Mesenteric fat pad (tissue), 1 donor: ENCODE data around the gene FCHSD2. TPM values are rescaled to one million over a fixed set of nuclear protein-coding genes. Genes with fewer than 3 reads are reported as not detected.
"Not testable (repeated sequence)": the region's sequence is repeated elsewhere in the genome, so short reads cannot be mapped to it uniquely, and the experiment has no call there.

Experiments used
- DNase-seq: peaks from one replicate; pipeline ENCODE4 v3.0.0-alpha.2; 2020; ENCODE audit warnings: low spot score
- total RNA-seq: library from RNA; stranded (reverse); fragmentation: NEBNext Ultra II Directional; extraction: Animal tissue kit (Norgen Biotek cat#: 25700); gene quantifications from one replicate; pipeline ENCODE4 v1.2.1, GENCODE V29; 2021
- donor health status: DM: yes; HTN: yes; CAD: no.

The FCHSD2 gene
- total RNA-seq, 1 donor from 2014 or later: 54.9 TPM

DNA sequence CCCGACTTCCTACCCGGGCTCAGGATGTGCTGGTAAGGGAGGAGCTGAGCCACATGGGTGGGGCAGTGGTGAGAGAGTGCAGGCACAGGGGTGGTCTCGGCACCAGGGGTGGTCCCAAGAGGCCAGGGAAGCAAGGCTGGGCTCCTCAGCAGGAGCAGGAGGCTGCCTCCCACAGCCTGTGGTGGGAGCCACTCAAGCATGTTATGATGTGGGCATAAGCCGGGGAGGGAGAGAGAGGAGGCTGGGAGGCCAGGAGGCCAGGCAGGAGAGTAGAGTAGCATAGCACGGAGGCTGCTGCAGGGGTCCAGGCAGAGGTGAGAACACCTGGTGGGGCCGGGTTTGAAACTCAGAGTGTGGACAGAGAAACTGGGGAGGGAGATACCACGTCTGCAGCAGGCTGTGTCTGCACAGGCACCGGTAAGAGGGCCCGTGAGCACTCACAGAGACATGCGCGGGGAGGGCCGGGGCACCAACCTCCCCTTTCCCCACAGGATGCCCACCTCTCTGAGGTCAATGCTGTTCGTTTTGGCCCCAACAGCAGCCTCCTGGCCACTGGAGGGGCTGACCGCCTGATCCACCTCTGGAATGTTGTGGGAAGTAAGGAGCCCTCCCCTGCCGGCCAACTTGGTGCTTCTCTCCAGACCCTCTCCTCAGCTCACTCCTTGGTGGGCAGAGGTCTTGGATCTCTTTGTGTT is 317.2 kb downstream of the FCHSD2 start:
- peak; percentile 69 for DNase-seq

DNA sequence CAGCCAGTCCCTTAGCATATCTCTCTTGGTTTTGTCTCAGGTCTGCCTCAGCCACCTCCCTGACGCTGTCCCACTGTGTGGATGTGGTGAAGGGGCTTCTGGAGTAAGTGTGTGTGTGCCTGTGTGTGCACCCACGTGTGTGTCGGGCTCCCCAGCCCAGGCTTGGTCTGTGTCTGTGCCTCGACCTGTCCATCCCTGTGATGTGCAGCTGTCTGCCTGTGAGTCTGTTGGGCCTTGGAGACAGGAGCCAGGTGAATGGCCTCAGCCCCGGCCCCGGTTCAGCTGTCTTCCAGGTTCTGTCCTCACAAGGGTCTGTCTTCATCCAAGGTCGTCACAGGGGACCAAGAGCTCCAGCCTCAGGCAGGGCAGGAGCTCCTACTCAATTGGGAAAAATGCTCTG is 318.1 kb downstream of the FCHSD2 start:
- DNase-seq: peak; percentile 69

- DNase-seq: no peak
Observed at GRCh38 chr11:72823105-72823804, 318.9 kb downstream of the FCHSD2 start.

DNA sequence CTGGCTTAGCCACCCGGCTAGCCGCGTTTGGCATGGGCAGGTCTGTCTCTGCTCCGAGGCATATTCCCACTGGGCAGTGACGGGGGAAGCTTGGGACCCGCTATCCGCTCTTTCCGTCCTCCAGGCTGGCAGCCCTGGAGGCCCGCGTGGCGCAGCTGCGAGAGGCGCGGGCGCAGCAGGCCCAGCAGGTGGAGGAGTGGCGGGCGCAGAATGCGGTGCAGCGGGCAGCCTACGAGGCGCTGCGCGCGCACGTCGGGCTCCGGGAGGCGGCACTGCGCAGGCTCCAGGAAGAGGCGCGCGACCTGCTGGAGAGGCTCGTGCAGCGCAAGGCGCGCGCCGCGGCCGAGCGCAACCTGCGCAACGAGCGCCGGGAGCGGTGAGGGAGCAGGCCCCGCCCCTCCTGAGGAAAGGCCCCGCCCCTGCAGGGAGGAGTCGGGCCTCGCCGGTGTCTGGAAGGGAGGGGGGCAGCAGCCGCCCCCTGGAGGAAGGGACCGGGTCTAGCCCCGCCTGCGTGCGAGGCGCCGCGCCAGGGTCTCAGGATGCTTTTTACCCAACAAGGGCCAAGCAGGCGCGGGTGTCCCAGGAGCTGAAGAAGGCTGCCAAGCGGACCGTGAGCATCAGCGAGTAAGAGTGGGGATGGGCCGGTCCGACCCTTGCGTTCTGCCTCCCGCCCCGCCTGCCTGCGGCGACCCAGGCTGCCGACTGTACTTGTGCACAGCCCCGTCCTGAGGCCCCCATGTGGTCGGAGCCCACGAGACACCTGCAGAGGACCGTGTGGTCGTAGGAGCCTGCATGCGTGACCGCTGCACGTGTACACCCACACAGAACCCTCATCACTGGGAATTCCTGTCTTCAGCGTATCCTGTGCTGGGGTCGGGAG is 320.0 kb downstream of the FCHSD2 start:
- DNase-seq: peak; percentile 96

DNA sequence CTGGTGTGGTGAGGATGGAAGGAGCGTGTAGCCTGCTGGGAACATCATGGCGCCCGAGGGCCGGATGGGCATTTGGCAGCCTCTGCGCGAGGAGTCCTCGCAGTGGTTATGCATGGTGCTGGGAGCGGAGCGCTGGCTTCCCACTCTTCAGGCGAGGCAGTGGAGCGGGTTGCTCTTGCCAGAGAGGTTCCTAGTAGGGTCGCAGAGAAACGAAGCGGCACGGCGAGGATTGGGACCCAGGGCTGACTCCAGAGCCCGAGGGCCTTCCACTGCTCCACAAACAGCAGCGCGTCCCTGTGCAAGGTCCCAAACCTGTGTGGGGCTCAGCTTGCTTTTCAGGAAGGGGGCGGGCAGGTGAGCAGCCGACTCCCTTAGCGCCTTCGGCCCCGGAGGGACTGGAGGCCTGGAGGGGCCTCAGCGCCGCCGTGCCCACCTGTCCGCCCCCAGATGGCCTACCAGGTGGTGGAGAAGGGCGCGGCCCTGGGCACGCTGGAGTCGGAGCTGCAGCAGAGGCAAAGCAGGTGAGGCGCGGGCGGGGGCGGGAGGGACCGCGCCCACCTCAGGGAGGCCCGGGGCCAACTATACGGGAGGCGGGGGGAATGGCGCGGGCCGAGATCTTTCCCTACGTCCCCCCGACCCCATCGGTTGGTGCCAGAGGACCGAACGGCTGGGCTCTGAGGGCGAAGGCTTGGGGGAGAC is 320.7 kb downstream of the FCHSD2 start:
- DNase-seq: no peak

DNA sequence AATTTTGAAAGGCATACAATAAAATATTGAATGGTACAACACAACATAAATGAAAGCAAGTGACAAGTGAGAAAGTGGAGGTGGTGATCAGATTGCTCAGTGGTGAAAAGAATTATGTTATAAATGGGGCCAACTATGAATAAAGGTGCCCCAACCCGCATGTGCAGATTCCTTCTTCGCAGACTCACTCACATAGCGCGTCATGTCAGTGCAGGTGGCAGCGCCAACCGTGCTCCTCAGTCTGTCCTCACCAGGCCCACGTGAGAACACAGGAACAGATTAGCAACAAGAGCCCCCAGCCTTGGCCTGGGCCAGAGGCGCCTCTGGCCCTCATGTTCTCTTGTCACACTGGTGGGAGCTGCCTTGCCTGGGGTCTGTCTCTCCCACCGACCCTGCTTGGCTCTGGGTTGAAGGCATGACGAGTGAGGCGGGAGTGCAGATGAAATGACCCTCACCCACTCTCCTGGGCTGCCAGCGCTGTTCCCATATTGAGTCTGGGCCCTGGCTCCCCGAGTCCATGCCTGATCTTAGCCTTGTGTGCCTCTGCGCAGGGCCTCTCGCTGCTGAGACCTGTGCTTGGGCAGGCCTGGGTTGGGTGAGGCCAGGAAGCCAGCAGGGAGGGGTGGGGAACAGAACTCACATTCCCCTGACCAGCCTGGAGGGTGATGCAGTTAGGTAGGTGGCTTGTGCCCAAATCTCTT is 321.5 kb downstream of the FCHSD2 start:
- no peak for DNase-seq

DNA sequence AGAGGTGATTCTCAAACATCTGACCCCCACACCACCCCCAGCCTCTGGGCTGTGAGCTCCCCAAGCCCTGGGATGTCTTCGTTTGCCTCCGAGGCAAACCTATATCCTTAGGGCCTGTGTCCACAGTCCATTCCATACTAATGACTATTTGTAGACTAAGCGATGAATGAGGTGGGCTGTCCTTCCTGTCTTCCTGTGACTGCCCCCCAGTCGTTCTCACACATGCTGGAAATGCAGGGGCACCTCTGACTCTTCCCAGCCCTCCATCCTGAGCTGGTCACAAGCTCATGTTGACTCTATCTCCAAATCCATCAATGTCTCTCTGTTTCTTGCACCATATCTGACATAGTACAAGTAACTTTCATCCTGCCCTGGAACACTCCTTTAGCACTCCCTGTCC is 323.1 kb downstream of the FCHSD2 start:
- DNase-seq: no peak

DNA sequence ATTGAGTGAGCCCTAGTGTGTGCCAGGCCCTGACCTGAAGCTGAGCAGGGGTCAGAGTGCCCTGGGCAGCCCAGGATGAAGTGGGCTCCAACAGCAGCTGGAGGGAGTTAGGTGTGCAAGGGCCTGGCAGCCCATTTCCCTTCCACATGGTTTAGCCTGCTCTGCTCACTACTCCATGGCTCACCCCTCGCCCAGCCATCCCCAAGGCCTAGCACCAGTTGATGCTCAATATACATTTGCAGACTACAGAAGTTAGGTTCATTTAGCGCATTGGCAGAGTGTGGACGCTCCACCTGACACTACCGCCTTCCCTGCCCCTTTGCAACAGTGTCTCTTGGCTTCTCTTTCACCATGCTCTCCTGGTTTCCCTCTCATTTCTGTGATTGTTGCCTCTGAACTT is 324.2 kb downstream of the FCHSD2 start:
- no peak for DNase-seq

DNA sequence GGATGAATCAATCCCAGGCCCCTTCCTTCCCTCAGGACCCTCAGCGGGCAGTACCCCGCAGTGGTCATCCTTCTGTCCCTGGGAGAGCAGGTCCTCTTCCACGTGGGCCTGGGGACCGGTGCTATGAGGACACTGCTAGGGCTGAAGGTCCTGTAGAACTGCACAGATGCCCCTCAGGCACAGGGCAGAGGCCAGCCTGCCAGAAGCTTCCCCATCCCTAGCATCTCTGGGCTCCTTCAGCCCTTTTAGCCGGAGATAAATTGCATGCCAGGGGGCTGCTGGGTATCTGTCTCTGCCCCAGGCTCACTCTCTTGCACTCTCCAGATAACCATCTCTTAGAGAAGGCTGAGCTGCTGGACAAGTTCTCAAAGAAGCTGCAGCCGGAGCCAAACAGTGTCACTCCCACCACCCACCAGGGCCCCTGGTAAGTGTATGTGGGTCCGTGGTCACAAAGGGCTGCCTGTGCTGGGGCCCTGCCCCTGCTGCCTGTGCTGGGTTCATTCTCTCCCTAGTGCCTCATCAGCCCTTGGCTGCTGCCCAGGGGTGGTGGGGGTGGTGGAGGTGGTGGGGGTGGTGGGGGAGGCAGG is 325.6 kb downstream of the FCHSD2 start:
- DNase-seq: no peak

DNA sequence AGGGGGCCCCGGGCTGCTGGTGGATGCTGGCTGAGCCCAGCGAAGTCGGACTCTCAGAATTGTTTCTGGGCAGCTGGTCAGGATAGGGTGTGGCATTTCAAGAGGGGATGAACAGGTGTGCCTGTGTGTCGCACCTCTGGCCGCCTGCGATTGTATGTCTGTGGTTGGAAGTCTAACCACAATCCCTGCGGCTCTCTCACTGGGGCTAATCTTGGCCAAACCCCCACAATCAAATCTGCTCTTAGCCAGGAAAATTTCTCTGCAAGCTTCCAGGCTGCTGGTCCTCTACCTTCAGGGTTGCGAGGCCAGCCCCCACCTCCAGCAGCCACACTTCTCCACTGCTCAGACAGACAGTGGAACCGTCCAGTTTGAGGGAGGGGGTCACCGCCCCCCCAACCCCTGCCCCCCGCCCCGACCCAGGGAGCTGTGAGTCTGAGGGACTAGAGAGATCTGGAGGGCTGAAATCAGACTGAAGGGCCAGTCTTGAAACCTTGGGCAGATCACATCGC is 327.0 kb downstream of the FCHSD2 start:
- no peak for DNase-seq

DNA sequence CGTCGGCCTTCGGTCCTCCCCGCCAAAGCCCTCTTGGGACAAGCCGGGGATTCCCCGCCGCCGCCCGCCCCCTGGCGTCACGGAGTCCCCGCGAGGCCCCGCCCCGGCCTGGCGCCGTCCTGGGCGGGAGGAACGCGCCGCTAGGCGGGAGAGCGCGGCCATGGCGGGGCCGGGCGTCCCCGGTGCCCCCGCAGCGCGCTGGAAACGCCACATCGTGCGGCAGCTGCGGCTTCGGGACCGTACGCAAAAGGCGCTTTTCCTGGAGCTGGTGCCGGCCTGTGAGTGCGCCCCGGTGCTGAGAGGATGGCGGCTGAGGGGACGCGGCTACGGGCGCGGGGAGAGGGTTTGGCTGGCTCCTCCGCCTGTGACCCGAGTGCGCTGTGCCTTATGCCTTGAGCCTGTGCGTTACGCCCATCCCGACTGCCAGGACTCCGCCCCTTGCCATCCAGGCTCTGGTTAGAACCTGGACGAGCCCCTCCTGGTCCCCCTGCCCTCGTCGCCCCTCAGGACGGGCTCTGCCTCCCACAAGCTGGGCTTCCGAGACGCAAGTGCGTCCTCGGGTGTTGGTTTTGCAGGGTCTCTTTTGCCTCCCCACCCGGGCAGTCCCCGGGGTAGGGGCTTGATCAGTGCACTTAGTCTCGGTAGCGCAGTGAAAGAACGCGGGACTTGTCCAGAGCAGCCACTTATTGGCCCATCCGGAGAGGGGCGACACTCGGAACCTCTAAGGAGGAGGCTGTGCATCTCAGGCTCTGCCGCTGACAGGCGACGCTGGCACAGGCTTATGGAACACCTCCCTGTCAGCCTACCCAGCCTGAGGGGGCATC is 327.6 kb downstream of the FCHSD2 start, which contains the start of gene ATG16L2:
ATG16L2 (plus strand) TSS at position 126 of the 824 bp plus-strand sequence; CDS start at position 161, 35 bp downstream.
- peak; percentile 98 for DNase-seq

GRCh38 chr11:72813740-72814285 is 328.3 kb downstream of the FCHSD2 start:
- DNase-seq: peak; percentile 94

- DNase-seq: no peak
Observed at GRCh38 chr11:72812967-72813739, 329.0 kb downstream of the FCHSD2 start.

DNA sequence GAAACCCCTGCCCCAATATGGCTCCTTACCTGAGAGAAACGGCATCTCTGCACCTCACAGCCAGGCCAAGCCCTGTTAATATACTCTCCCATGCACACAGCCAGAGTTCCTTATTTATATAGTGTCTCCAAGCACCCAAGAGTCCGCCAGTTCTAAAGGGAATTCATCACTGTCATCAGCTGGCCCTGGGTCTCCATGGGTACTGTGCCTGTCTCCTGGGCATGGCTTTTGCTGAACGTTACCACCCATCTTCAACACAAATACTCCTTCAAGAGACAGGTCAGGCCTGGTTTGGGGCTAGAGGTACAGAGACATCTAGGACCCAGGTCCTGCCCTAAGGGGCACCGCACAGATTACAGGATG is 329.5 kb downstream of the FCHSD2 start:
- DNase-seq: no peak

GRCh38 chr11:72811686-72812085 is 330.4 kb downstream of the FCHSD2 start:
- not testable (repeated sequence) for DNase-seq

- DNase-seq: no peak
Observed at GRCh38 chr11:72808331-72808798, 333.8 kb downstream of the FCHSD2 start.

GRCh38 chr11:72807792-72808191 is 334.3 kb downstream of the FCHSD2 start:
- DNase-seq: no peak
